Spleen (tissue), 11 donors: ENCODE data around the gene TM9SF3. TPM values are rescaled to one million over a fixed set of nuclear protein-coding genes. Genes with fewer than 3 reads are reported as not detected.
"Not testable (repeated sequence)": the region's sequence is repeated elsewhere in the genome, so short reads cannot be mapped to it uniquely, and the experiment has no call there.

Experiments
- DNase-seq: peaks from one replicate; pipeline ENCODE4 v3.0.0-alpha.2; 2020
- H3K27ac ChIP-seq, 8 donors: fragments of 200-600 bp; sonication (generic) in 7 of 8; 1 replicate in 4 of 8; 2 replicates in 4 of 8; pipeline versions ENCODE4 v1.5.0 to v1.8.0; 2016 to 2021; ENCODE audit warnings: inconsistent platforms in 4 of 8, mild to moderate bottlenecking in 4 of 8, moderate library complexity in 1 of 8
- H3K27me3 ChIP-seq, 7 donors: fragments of 200-600 bp; sonication (generic) in 6 of 7; replicated peaks in 1 of 7; 1 replicate in 4 of 7; 2 replicates in 3 of 7; pipeline versions ENCODE4 v1.5.0 to v1.8.0; 2016 to 2021; ENCODE audit warnings: inconsistent platforms in 3 of 7, mild to moderate bottlenecking in 1 of 7
- H3K36me3 ChIP-seq, 6 donors: fragments of 200-600 bp; sonication (generic) in 5 of 6; 1 replicate in 4 of 6; 2 replicates in 2 of 6; pipeline versions ENCODE4 v1.5.0 to v1.8.0; 2016 to 2021; ENCODE audit warnings: inconsistent platforms in 2 of 6
- H3K4me1 ChIP-seq, 6 donors: fragments of 200-600 bp; sonication (generic) in 5 of 6; 1 replicate in 3 of 6; 2 replicates in 3 of 6; pipeline versions ENCODE4 v1.5.0 to v1.8.0; 2016 to 2021; ENCODE audit warnings: inconsistent platforms in 3 of 6
- H3K4me3 ChIP-seq, 8 donors: fragments of 200-600 bp; sonication (generic) in 7 of 8; 1 replicate in 4 of 8; 2 replicates in 4 of 8; pipeline versions ENCODE4 v1.5.0 to v1.8.0; 2016 to 2021; ENCODE audit warnings: inconsistent platforms in 4 of 8, mild to moderate bottlenecking in 4 of 8, moderate library complexity in 2 of 8
- H3K9me3 ChIP-seq, 8 donors: fragments of 200-600 bp; sonication (generic) in 7 of 8; 1 replicate in 4 of 8; 2 replicates in 4 of 8; pipeline versions ENCODE4 v1.5.0 to v1.8.0; 2016 to 2021; ENCODE audit warnings: inconsistent platforms in 4 of 8
- CTCF ChIP-seq, 11 experiments: fragments of 200-600 bp in 7 of 11; fragments of 450-650 bp in 4 of 11; sonication (generic) in 4 of 11; IDR thresholded peaks in 8 of 11; conservative IDR thresholded peaks in 3 of 11; 1 replicate in 7 of 11; 2 replicates in 4 of 11; pipeline versions ENCODE4 v1.4.0 to v1.8.0; 2016 to 2021; ENCODE audit warnings: antibody characterized with exemption in 11 of 11, inconsistent platforms in 4 of 11, mild to moderate bottlenecking in 1 of 11
- POLR2A ChIP-seq, 3 donors: fragments of 450-650 bp; IDR thresholded peaks; one replicate each; pipeline ENCODE4 v1.5.1; 2017; ENCODE audit warnings: antibody characterized with exemption in 3 of 3, mild to moderate bottlenecking in 1 of 3
- POLR2AphosphoS5 ChIP-seq, 3 donors: sonication (generic); formaldehyde crosslinking; IDR thresholded peaks; one replicate each; pipeline ENCODE4 v1.5.1; 2017; ENCODE audit warnings: antibody characterized with exemption in 3 of 3
- WGBS, 5 donors: extraction: QIAGEN DNeasy Blood & Tissue Kit in 3 of 5; methylation state at CpG; one replicate each; pipeline versions ENCODE4 v1.1.5 to v1.1.7; 2013 to 2018; 5-methylcytosine and 5-hydroxymethylcytosine counted together
- intact Hi-C: fragments of 100-400 bp; cut with DNase I; formaldehyde crosslinking; loops from one replicate; pipeline ENCODE4 v1.15.0; 2023; ENCODE audit warnings: low total_unique reads
- polyA plus RNA-seq, 3 donors: library from polyadenylated mRNA; stranded (reverse); fragments of 200-250 nt; gene quantifications; one replicate each; pipeline ENCODE4 v1.2.1, GENCODE V29; 2013
- total RNA-seq, 7 donors: library from RNA; depleted of rRNA in 3 of 7; stranded (reverse); fragments of >200 nt in 3 of 7; fragmentation: NEBNext Ultra II Directional in 4 of 7; extraction: Animal tissue kit (Norgen Biotek cat#: 25700) in 4 of 7; gene quantifications; one replicate each; pipeline versions ENCODE4 v1.1.0 to v1.2.1, GENCODE V29; 2016 to 2021
- donor health status: healthy with polysubstance abuse.
- donor health status: DM: no; HTN: no; CAD: no; lungs with moderate emphysema.
- donor health status: DM: no; HTN: no; CAD: no.
- donor health status: Bipolar disorder and iron deficiency.
- donor health status: healthy.
- donor health status: DM: no; HTN: no; CAD: no.
- donor health status: DM: yes; HTN: yes; CAD: no.

The TM9SF3 gene
- total and polyA plus RNA-seq, 10 donors = 13.2 to 107 (median 76.7) TPM

GRCh38 chr10:96548589-96548988, 38.2 kb downstream of the TM9SF3 start:
- H3K4me3 ChIP-seq = no peak overlapping the region
- H3K36me3 ChIP-seq = peaks cover 3 to 100% (median 56%) of the 10 kb centered on the region in 6 donors
- H3K9me3 ChIP-seq = no peaks in the 10 kb centered on the region
- intact Hi-C loops = no loop called here
- no peak for TF ChIP-seq POLR2AphosphoS5 (IDR thresholded peaks at IDR 0.05)
- TF ChIP-seq POLR2A (IDR thresholded peaks at IDR 0.05) = no peak
- no peak for TF ChIP-seq CTCF (IDR thresholded peaks at IDR 0.05 in 8 of 11, conservative IDR thresholded peaks at IDR 0.05 in 3 of 11)
- WGBS, 5 donors = 83 to 93% (median 90%) methylated on average over 5 of the region's 5 CpGs
- no peaks in the 10 kb centered on the region for H3K27me3 ChIP-seq
- DNase-seq = no peak
- no peak overlapping the region for H3K27ac ChIP-seq
- no peaks in the 10 kb centered on the region for H3K4me1 ChIP-seq

- 94 to 97% (median 97%) methylated on average over 10 of the region's 10 CpGs for WGBS, 5 donors
- H3K27ac ChIP-seq, DNase-seq, H3K9me3 ChIP-seq, H3K4me1 ChIP-seq, H3K4me3 ChIP-seq, H3K27me3 ChIP-seq, intact Hi-C loops: not testable (repeated sequence)
- H3K36me3 ChIP-seq = peaks cover 0 to 100% (median 59%) of the 10 kb centered on the region in 6 donors
These were observed 41.3 kb downstream of the TM9SF3 start for GRCh38 chr10:96545558-96545957.

DNA sequence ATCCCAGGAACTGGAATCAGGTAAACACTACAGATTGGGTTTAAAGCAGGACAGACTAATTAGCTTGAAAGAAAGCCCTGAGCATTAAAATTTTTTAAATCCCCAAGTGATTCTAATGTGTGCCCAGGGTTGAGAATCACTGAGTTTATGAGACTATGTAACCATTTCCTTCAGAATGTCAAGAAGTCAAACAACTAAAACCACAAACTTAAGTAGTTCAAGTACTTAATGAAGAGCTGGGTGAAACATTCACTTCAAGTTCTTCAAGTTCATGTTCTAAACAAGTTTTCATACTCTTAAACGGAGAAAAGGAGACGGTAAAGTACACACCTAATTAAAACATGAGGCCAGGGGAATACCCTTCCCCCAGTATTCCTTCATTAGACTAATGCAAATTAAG, 44.9 kb downstream of the TM9SF3 start:
- TF ChIP-seq CTCF (IDR thresholded peaks at IDR 0.05 in 8 of 11, conservative IDR thresholded peaks at IDR 0.05 in 3 of 11) = no peak
- no peak for TF ChIP-seq POLR2A (IDR thresholded peaks at IDR 0.05)
- TF ChIP-seq POLR2AphosphoS5 (IDR thresholded peaks at IDR 0.05) = no peak
- no peaks in the 10 kb centered on the region for H3K9me3 ChIP-seq
- WGBS, 5 donors = 68 to 86% (median 82%) methylated on average over 2 of the region's 2 CpGs
- H3K27ac ChIP-seq = no peak overlapping the region
- intact Hi-C loops = no loop called here
- peaks cover 0 to 94% (median 43%) of the 10 kb centered on the region in 6 donors for H3K36me3 ChIP-seq
- peaks cover 0 to under 1% (median 0%) of the 10 kb centered on the region in 6 donors for H3K4me1 ChIP-seq
- no peaks in the 10 kb centered on the region for H3K27me3 ChIP-seq
- no peak overlapping the region for H3K4me3 ChIP-seq
- DNase-seq = no peak

DNA sequence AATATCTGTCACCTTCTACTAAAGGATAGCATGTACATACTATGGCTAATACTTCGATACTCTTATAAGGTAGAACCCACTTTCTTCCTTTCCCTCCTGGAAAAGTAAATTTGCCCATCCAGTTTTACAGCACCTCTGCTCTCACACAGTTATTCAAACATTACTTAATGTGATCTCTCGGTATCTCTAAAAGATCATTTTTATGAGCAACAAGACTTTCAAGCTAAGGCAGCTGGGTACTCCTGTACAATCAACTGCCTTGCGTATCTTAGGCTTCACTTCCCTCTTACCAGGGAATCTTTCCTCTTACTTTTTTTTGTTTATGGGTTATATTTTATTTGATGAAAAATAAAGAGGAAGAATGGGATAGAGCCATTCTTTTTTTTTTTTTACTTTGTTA, 46.6 kb downstream of the TM9SF3 start:
- Histone ChIP-seq H3K27me3 (no peaks in the 10 kb centered on the region), H3K27ac (no peak overlapping the region), H3K9me3 (no peaks in the 10 kb centered on the region), H3K36me3 (peaks cover 0 to 81% (median 32%) of the 10 kb centered on the region in 6 donors), H3K4me1 (peaks cover 0 to 16% (median 12%) of the 10 kb centered on the region in 6 donors), H3K4me3 (no peak overlapping the region)
- 94 to 97% (median 96%) methylated on average over 3 of the region's 3 CpGs for WGBS, 5 donors
- DNase-seq = no peak
- intact Hi-C loops = no loop called here
- TF ChIP-seq POLR2AphosphoS5 (IDR thresholded peaks at IDR 0.05) (no peak), POLR2A (IDR thresholded peaks at IDR 0.05) (no peak), CTCF (IDR thresholded peaks at IDR 0.05 in 8 of 11, conservative IDR thresholded peaks at IDR 0.05 in 3 of 11) (no peak)

- DNase-seq = no peak
- intact Hi-C loops = no loop called here
- H3K36me3 ChIP-seq = peaks cover 0 to 78% (median 27%) of the 10 kb centered on the region in 6 donors
- H3K4me3 ChIP-seq = no peak overlapping the region
- peaks cover 0 to 19% (median 12%) of the 10 kb centered on the region in 6 donors for H3K4me1 ChIP-seq
- no peaks in the 10 kb centered on the region for H3K9me3 ChIP-seq
- WGBS, 5 donors = 90 to 100% (median 98%) methylated on average over 1 of the region's 1 CpG
- TF ChIP-seq POLR2AphosphoS5 (IDR thresholded peaks at IDR 0.05) (no peak), POLR2A (IDR thresholded peaks at IDR 0.05) (no peak), CTCF (IDR thresholded peaks at IDR 0.05 in 8 of 11, conservative IDR thresholded peaks at IDR 0.05 in 3 of 11) (no peak)
- no peak overlapping the region for H3K27ac ChIP-seq
- no peaks in the 10 kb centered on the region for H3K27me3 ChIP-seq
These were observed 48.1 kb downstream of the TM9SF3 start for GRCh38 chr10:96538683-96539082.
